Measurements from ENCODE around the gene UGGT1.

Gene UGGT1

DNA sequence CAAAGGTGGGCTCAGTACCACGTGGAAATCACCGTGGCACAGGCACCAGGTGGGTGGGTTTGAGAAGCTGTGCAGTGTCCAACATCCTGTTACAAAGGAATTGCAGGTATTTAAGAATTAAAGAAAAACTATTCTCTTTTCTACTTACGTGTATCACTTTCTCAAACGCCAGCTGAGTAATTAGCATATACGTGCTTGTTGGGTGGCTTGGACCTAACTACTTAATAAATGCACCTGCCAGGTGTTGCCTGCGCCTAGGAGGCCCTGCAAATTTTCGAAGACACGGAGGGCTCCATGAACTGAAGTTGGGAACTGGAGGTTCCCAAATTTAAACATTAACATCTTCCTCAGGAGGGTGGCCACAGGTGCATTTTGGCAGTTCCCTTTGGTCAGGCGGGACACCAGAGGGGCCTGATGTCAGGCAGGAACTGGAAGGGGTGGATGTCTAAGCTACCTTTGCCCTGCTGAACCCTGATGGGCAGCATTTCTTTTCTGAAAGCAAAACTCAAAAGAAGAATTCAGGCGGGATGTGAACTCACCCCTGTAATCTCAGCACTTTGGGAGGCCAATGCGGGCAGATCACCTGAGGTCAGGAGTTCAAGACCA is 142.9 kb downstream of the UGGT1 start:
- no peaks in the 10 kb centered on the region for H3K9me3 ChIP-seq (ENCODE audit: insufficient read depth, low read length)
- no peaks in the 10 kb centered on the region for H4K20me1 ChIP-seq (ENCODE audit: insufficient read depth, low read length)
- H3K4me3 ChIP-seq (ENCODE audit: low read length): peak overlapping the region; percentile 97
- no peaks in the 10 kb centered on the region for H3K36me3 ChIP-seq (replicated peaks; ENCODE audit: low read depth, low read length)
- peak overlapping the region; percentile 100 for H3K4me2 ChIP-seq (ENCODE audit: low read length)
- H3K27me3 ChIP-seq (ENCODE audit: low read depth, low read length): no peaks in the 10 kb centered on the region
- peak overlapping the region; percentile 48 for H3K9ac ChIP-seq (ENCODE audit: low read length)
- H2AFZ ChIP-seq (ENCODE audit: low read depth, low read length): peak overlapping the region; percentile 98
- no peak overlapping the region for H3K27ac ChIP-seq (ENCODE audit: low read length)
- TF ChIP-seq CTCF (IDR thresholded peaks at IDR 0.05; ENCODE audit: low read depth, low read length) (0 out of 2 replicates have a peak, but pooled peaks have one; percentile 0), EZH2phosphoT487 (IDR thresholded peaks at IDR 0.05; ENCODE audit: low read depth) (no peak)
- H3K4me1 ChIP-seq (ENCODE audit: low read length): peaks cover 9% of the 10 kb centered on the region
- no peaks in the 10 kb centered on the region for H3K79me2 ChIP-seq (ENCODE audit: low read length)

GRCh38 chr2:128234613-128235012 is 143.6 kb downstream of the UGGT1 start:
- Histone ChIP-seq H3K9ac (ENCODE audit: low read length) (no peak overlapping the region), H3K27ac (ENCODE audit: low read length) (no peak overlapping the region), H3K9me3 (ENCODE audit: insufficient read depth, low read length) (no peaks in the 10 kb centered on the region), H3K4me1 (ENCODE audit: low read length) (peaks cover 9% of the 10 kb centered on the region), H3K4me2 (ENCODE audit: low read length) (no peak overlapping the region), H3K36me3 (replicated peaks; ENCODE audit: low read depth, low read length) (no peaks in the 10 kb centered on the region), H3K27me3 (ENCODE audit: low read depth, low read length) (no peaks in the 10 kb centered on the region), H3K79me2 (ENCODE audit: low read length) (no peaks in the 10 kb centered on the region), H2AFZ (ENCODE audit: low read depth, low read length) (no peak overlapping the region), H4K20me1 (ENCODE audit: insufficient read depth, low read length) (no peaks in the 10 kb centered on the region), H3K4me3 (ENCODE audit: low read length) (no peak overlapping the region)
- no peak for TF ChIP-seq EZH2phosphoT487 (IDR thresholded peaks at IDR 0.05; ENCODE audit: low read depth)
- TF ChIP-seq CTCF (IDR thresholded peaks at IDR 0.05; ENCODE audit: low read depth, low read length): no peak

GRCh38 chr2:128235581-128235980 is 144.6 kb downstream of the UGGT1 start:
- no peaks in the 10 kb centered on the region for H3K27me3 ChIP-seq (ENCODE audit: low read depth, low read length)
- no peak overlapping the region for H3K4me2 ChIP-seq (ENCODE audit: low read length)
- TF ChIP-seq EZH2phosphoT487 (IDR thresholded peaks at IDR 0.05; ENCODE audit: low read depth): no peak
- no peak for TF ChIP-seq CTCF (IDR thresholded peaks at IDR 0.05; ENCODE audit: low read depth, low read length)
- H2AFZ ChIP-seq (ENCODE audit: low read depth, low read length): no peak overlapping the region
- no peaks in the 10 kb centered on the region for H3K79me2 ChIP-seq (ENCODE audit: low read length)
- H3K9me3 ChIP-seq (ENCODE audit: insufficient read depth, low read length): no peaks in the 10 kb centered on the region
- H3K9ac ChIP-seq (ENCODE audit: low read length): no peak overlapping the region
- H3K27ac ChIP-seq (ENCODE audit: low read length): no peak overlapping the region
- no peak overlapping the region for H3K4me3 ChIP-seq (ENCODE audit: low read length)
- no peaks in the 10 kb centered on the region for H4K20me1 ChIP-seq (ENCODE audit: insufficient read depth, low read length)
- H3K4me1 ChIP-seq (ENCODE audit: low read length): peaks cover 9% of the 10 kb centered on the region
- no peaks in the 10 kb centered on the region for H3K36me3 ChIP-seq (replicated peaks; ENCODE audit: low read depth, low read length)

GRCh38 chr2:128236491-128237035 is 145.6 kb downstream of the UGGT1 start:
- no peak for TF ChIP-seq CTCF (IDR thresholded peaks at IDR 0.05; ENCODE audit: low read depth, low read length)
- no peak for TF ChIP-seq EZH2phosphoT487 (IDR thresholded peaks at IDR 0.05; ENCODE audit: low read depth)
- no peak overlapping the region for H3K4me2 ChIP-seq (ENCODE audit: low read length)
- H3K79me2 ChIP-seq (ENCODE audit: low read length): no peaks in the 10 kb centered on the region
- no peak overlapping the region for H2AFZ ChIP-seq (ENCODE audit: low read depth, low read length)
- no peak overlapping the region for H3K9ac ChIP-seq (ENCODE audit: low read length)
- H4K20me1 ChIP-seq (ENCODE audit: insufficient read depth, low read length): no peaks in the 10 kb centered on the region
- peaks cover 9% of the 10 kb centered on the region for H3K4me1 ChIP-seq (ENCODE audit: low read length)
- no peaks in the 10 kb centered on the region for H3K36me3 ChIP-seq (replicated peaks; ENCODE audit: low read depth, low read length)
- H3K4me3 ChIP-seq (ENCODE audit: low read length): no peak overlapping the region
- H3K27me3 ChIP-seq (ENCODE audit: low read depth, low read length): no peaks in the 10 kb centered on the region
- no peaks in the 10 kb centered on the region for H3K9me3 ChIP-seq (ENCODE audit: insufficient read depth, low read length)
- no peak overlapping the region for H3K27ac ChIP-seq (ENCODE audit: low read length)
